ENCODE results near the gene POLR1A. TPM values are rescaled to one million over a fixed set of nuclear protein-coding genes. Genes with fewer than 3 reads are reported as not detected.
"Not testable (repeated sequence)": the region's sequence is repeated elsewhere in the genome, so short reads cannot be mapped to it uniquely, and the experiment has no call there.

The POLR1A gene
- total and polyA plus RNA-seq, 2 donors (not counting 1 experiment from before 2014, with no cell fraction given), result 3.4 to 36.8 TPM

GRCh38 chr2:85992611-85993010 is 113.1 kb downstream of the POLR1A start:
- no peak overlapping the region for H3K9ac ChIP-seq (ENCODE audit: low read length)
- TF ChIP-seq EZH2 (IDR thresholded peaks at IDR 0.05; ENCODE audit: borderline replicate concordance, insufficient read depth, low read depth, low read length, poor library complexity, severe bottlenecking), result no peak
- TF ChIP-seq CTCF (IDR thresholded peaks at IDR 0.05), result no peak
- ChIA-PET POLR2A (interaction anchor here (0.6 kb wide), 1 partner anchor 103 kb away, joined by 10 read pairs; no protein-coding TSS in a partner anchor), CTCF (interaction anchor here (0.9 to 4.3 kb wide), 3 partner anchors 9 to 165 kb away, joined by 6 to 19 read pairs (median 11); partner anchors contain the start of gene ST3GAL5)
- intact Hi-C loops (cut with micrococcal nuclease), result no loop called here
- no peak overlapping the region for H2AFZ ChIP-seq (ENCODE audit: insufficient read depth, low read depth, low read length, poor library complexity, severe bottlenecking)
- no peaks in the 10 kb centered on the region for H4K20me1 ChIP-seq (ENCODE audit: control insufficient read depth, insufficient read depth, low read length, poor library complexity, severe bottlenecking)
- H3K9me3 Mint-ChIP-seq (ENCODE audit: insufficient read depth), result no peaks in the 10 kb centered on the region
- ATAC-seq (ENCODE audit: low read depth) (no peak), DNase-seq (no peak)
- H3K9me3 ChIP-seq (ENCODE audit: control extremely low read depth in 1 of 3, control insufficient read depth in 2 of 3, insufficient read depth in 1 of 3, low read length in 2 of 3), result no peaks in the 10 kb centered on the region
- H3K4me1 Mint-ChIP-seq, result peaks cover 48% of the 10 kb centered on the region
- no peaks in the 10 kb centered on the region for H3K27me3 Mint-ChIP-seq
- H3K79me2 ChIP-seq (ENCODE audit: control insufficient read depth, insufficient read depth, low read length), result no peaks in the 10 kb centered on the region
- H3K4me3 Mint-ChIP-seq, result no peak overlapping the region
- H3K27me3 ChIP-seq (replicated peaks in 1 of 4; ENCODE audit: control extremely low read depth in 1 of 4, control insufficient read depth in 3 of 4, insufficient read depth in 4 of 4, low read length in 3 of 4), result no peaks in the 10 kb centered on the region
- no peak overlapping the region for H3K27ac Mint-ChIP-seq
- no peak overlapping the region for H3K27ac ChIP-seq (ENCODE audit: low read length in 2 of 2)
- peaks cover 40 to 49% of the 10 kb centered on the region in 2 donors for H3K4me1 ChIP-seq (ENCODE audit: control insufficient read depth in 2 of 2, insufficient read depth in 2 of 2, low read length in 2 of 2)
- no peaks in the 10 kb centered on the region for H3K36me3 ChIP-seq (replicated peaks in 1 of 2; ENCODE audit: control extremely low read depth in 1 of 2, control insufficient read depth in 1 of 2, extremely low read depth in 1 of 2, insufficient read depth in 2 of 2, low read length in 1 of 2)
- no peak overlapping the region for H3K4me2 ChIP-seq (replicated peaks; ENCODE audit: low read depth, low read length, poor library complexity, severe bottlenecking)
- no peak overlapping the region for H3K4me3 ChIP-seq (ENCODE audit: control extremely low read depth in 1 of 5, extremely low read depth in 1 of 5, insufficient read depth in 1 of 5, low read depth in 2 of 5, low read length in 4 of 5)

GRCh38 chr2:85992053-85992452 is 113.6 kb downstream of the POLR1A start:
- H3K79me2 ChIP-seq (ENCODE audit: control insufficient read depth, insufficient read depth, low read length); ATAC-seq (ENCODE audit: low read depth); H3K36me3 ChIP-seq (replicated peaks in 1 of 2; ENCODE audit: control extremely low read depth in 1 of 2, control insufficient read depth in 1 of 2, extremely low read depth in 1 of 2, insufficient read depth in 2 of 2, low read length in 1 of 2); DNase-seq; H4K20me1 ChIP-seq (ENCODE audit: control insufficient read depth, insufficient read depth, low read length, poor library complexity, severe bottlenecking); H3K27me3 Mint-ChIP-seq; intact Hi-C loops (cut with micrococcal nuclease); H3K4me3 Mint-ChIP-seq; H3K27ac Mint-ChIP-seq; H3K27me3 ChIP-seq (replicated peaks in 1 of 4; ENCODE audit: control extremely low read depth in 1 of 4, control insufficient read depth in 3 of 4, insufficient read depth in 4 of 4, low read length in 3 of 4); H3K4me3 ChIP-seq (ENCODE audit: control extremely low read depth in 1 of 5, extremely low read depth in 1 of 5, insufficient read depth in 1 of 5, low read depth in 2 of 5, low read length in 4 of 5); H3K9me3 Mint-ChIP-seq (ENCODE audit: insufficient read depth); H3K9me3 ChIP-seq (ENCODE audit: control extremely low read depth in 1 of 3, control insufficient read depth in 2 of 3, insufficient read depth in 1 of 3, low read length in 2 of 3); H3K4me2 ChIP-seq (replicated peaks; ENCODE audit: low read depth, low read length, poor library complexity, severe bottlenecking); H3K9ac ChIP-seq (ENCODE audit: low read length); H2AFZ ChIP-seq (ENCODE audit: insufficient read depth, low read depth, low read length, poor library complexity, severe bottlenecking); H3K27ac ChIP-seq (ENCODE audit: low read length in 2 of 2): not testable (repeated sequence)
- POLR2A ChIA-PET, result interaction anchor here (0.6 kb wide), 1 partner anchor 103 kb away, joined by 10 read pairs; no protein-coding TSS in a partner anchor
- peaks cover 35 to 44% of the 10 kb centered on the region in 2 donors for H3K4me1 ChIP-seq (ENCODE audit: control insufficient read depth in 2 of 2, insufficient read depth in 2 of 2, low read length in 2 of 2)
- peaks cover 43% of the 10 kb centered on the region for H3K4me1 Mint-ChIP-seq
- 99% methylated on average over 5 of the region's 9 CpGs for WGBS (ENCODE audit: insufficient coverage)
- CTCF ChIA-PET, result interaction anchor here (0.9 to 2.3 kb wide), 2 partner anchors 9 to 104 kb away, joined by 6 to 11 read pairs; partner anchors contain the start of gene ST3GAL5
